ENCODE measurements around the gene JAZF1.

The JAZF1 gene

DNA sequence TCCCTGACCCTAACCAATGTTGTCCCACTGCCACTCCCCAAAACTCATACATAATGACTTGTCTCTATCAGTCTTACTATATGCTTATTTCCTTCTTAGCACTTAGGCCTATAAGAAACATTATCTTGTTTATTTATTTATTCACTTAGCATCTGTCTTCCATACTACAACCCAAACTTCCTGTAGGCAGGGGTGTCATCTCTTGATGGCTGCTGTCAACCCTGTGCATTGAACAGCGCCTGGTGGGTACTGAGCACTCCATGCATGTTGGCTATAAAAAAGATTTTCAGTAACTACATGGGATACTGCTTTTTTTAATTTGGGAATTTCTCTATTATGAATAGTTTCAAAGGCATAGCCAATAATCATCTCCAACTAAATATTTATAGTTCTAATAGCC lies 46.7 kb downstream of the JAZF1 start:
- DNase-seq: no peak

DNA sequence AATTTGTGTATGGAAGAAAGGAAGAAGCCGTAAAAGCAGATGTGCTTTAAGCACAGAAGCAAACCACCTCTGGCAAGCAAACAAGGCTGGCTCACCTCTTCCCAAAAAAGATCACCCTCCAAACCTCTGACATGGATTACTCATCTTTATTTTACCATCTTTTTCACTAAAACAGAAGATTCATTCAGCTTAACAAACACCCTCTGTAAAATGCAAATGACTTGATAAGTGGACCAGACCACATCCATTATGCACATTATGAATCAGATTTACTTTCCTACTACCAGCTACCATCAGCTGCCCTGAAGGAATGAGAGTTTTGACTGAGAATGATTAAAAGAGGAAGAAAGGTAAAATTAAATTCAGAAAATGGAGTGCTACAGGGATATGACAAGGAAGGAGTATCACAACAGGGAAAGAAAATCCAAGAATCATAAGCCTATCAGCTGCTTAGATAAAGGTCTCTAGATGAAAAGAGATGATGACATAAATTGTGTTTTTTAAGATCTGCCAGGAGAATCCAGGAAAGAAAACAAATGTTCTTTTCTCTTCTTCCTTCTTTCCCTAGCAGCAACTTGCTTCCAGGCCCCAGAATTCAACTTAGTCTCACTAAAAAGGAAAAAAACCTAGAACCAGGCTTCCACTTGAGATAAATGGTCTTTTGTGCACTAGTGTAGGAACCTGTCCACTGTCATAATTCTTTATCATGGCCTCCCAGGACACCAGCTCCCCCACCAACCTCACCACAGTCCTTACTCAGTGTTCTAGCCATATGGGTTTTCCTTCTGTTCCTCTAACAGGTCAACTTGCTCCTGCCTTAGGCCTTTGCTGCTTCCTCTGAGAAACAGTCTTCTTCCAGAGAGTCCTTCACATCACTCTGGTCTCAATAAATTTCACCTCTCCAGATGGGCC lies 47.4 kb downstream of the JAZF1 start:
- no peak for DNase-seq

DNA sequence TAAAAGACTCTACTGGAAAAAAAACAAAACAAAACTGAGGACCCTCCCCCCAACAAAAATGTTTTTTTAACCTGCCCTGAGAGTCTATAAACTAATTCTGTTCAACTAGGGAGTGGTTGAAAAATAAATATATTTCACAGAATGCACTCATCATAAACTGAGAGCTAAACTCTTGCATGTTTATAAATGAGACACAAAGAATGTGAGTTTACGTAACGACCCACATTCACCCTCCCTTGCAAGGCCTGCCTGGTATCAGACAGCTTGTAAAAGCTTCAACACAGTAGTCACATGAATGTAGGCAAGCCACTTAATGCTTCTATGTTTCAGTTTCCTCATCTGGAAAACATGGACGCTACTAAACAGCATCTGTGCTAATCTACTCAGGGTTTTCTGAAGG lies 50.3 kb downstream of the JAZF1 start:
- no peak for DNase-seq

DNA sequence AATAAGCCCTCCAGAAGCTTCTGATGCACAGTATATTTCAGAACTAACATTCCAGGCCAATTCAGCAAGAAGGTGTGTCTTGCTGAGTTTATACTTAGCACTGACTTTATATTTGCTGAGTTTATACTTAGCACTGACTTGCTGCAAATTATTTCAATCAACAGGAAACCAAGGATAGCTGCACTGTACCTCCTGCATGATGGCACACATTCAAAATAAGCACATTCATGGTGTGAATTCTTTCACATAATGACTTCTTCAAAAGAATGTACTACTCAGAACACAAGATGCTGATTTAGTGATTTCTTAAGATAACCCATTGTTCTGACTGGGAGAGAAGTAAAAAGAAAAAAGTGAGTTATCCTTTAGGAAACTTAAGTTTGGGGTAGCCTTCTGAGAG lies 52.0 kb downstream of the JAZF1 start:
- DNase-seq: no peak

DNA sequence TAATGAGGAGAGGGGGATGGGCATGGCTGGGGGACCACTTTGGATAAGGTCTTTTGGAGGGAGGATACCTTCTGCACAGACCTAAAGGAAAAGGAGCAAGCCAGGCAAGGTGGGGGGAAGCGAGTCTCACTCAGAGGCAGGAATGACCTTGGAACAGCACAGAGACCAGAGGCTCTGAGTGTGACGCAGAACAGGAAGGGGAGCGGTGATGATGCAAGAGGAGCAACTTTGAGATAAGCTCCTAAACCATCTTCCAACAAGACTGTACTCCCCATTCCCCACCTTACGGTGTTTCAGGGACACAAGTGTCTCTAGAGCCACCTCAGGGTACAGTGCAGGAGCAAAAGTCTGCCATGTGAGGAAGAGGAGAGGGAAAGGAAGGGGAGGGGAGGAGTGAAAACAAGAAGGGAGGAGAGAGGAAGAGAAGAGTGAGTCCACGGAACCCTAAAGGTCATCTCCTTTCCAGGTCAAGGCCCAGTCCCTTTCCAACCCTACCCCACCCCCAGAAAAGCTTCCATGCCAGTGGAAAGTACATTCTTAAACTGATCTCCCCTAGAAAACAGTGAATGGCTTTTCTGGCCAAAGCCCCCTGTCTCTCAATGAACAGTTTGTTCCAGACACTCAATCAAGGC lies 54.1 kb downstream of the JAZF1 start:
- DNase-seq: no peak

DNA sequence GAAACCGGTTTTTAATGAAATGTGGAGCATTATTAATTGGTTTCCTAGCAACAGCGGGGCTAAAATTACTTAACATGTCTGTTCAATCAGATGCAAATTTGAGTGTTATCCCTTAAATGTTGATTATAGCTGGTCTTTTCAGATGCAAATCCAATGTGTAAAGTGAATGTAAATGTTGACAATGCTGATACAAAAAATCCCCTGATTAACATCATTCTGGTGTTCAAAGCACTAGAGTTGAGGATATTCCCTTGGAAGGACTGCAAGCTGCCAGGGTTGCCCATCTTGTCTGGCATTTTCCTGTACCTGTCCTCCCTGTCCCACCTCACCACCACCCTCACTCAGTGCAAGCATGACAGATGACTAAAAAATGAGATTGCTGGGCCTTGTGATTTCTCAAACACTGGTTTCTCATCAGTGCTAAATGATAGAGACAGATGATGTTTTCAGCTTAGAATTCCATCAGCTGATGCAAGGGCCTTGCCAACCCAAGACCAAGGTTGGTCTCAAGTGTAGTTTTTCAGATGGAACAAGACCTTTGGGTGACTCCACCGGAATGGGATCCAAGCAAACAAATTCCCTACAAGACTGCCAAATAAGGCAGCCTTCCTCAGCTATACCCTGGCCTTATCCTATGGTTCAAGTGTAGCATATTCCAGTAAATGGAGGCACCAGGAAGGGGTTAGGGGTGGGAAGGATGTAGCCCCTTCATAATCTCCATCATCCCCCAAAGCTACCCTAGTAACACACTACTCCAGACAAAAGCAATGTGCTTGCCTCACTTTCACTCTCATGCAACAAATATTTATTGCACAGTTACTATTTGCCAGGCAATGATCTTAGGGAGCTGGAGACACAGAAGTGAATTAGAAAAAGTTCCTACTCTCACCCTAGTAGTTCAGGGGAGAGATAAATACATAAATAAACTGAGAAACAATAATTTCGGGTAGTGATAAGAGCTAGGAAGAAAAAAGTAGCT lies 54.9 kb downstream of the JAZF1 start:
- no peak for DNase-seq

DNA sequence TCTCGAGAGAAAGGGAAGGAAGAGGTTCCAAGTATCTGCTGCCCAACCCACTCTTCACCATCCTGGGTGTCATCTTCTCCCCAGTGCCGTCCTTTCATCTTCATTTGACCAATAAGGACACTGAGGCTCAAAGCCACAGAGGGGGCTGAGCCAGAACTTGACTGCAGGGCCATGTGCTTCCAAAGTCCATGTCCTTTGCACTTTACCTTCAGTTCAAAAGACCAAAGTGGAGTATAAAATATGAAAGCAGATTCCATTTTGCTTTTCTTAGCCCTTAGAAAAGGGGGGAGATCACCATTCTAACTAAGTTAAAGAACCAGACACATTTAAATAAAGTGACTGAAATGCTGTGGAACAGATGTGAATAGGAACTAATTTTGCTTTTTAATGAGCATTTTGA lies 56.2 kb downstream of the JAZF1 start:
- DNase-seq: no peak

DNA sequence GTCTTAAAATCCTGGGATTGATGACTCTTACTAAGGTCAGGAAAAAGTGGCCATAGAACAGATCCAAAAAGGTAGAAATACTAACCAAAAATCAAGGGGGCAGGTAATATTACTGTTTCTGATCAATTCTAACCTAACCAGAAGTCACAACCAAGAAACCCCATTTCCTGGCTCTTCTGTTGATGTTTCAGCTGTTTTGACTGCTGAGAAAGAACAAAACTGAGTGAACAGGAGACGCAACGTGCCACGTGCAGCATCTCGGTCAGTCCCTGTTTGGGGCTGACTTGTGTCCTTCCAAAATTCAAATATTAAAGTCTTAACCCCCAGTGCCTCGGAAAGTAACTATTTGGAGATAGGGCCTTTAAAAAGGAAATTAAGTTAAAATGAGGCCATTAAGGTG lies 56.8 kb downstream of the JAZF1 start:
- DNase-seq: no peak

DNA sequence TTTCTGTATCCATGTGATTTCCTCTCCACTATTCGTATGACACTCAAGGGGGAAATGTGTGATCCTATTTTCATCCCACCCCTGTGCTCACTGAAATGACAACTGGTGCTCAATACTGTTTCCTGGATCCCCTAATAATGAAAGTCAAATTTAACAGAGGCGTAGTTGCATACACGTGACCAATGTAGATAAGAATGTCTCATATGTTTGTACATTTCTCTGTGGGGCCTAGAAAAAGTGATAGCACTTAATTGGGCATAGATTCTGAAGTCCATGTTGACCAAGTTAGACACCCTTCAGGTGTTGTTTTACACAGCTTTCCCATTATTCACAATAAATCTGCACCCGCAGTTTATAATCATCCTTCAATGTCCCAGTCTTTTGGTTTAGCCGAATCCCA lies 59.1 kb downstream of the JAZF1 start:
- no peak for DNase-seq

DNA sequence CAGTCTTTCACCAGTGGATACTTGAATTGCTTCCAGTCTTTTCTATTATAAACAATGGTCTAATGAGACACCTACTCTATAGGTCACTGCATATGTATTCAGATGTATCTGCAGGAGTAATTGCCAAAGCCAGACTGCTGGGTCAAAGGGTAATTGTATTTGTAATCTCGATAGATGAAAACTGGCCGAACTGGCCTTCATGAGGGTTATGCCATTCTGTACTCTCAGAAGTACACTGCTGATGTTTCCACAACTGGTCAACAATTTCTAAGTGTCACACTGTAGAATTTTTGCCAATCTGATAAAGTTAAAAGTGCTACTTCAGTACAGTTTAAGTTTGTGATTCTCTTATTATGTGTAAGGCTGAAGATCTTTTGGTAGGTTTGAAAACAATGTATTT lies 64.6 kb downstream of the JAZF1 start:
- no peak for DNase-seq

DNA sequence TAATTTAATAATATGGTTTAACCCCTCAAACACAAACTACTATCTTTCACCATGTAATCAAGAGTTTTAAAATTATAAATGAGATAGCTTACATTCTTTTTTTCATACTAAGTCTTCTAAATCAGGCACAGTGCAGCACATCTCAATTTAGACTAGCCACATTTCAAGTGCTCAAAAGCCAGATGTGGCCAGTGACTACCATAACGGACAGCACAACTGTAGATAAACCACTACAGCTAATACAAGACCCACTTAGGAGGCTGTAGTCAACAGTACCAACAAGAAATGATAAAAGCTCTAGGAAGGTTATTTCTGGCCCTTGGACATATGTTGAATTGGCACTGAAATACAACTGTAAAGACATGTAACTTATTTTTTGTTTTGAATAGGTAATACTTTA lies 65.3 kb downstream of the JAZF1 start:
- DNase-seq: no peak

DNA sequence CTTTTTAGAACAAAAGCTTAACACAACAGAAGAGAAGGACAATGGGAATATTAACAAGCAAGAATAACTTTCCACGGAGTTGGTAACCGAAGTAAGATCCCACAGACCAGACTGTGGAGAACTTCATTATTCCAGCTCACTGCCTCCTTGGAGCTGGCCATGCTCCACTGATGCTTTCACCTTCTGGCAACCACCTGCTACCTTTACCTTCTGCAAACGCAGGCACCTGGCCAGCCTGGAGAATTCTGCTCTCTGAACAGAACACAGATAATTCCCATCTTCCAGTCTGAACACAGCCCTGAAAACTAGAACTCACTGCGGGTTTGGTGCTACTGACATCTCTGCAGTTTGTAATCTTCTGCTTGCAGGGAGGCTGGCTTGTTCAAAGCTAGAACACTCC lies 66.5 kb downstream of the JAZF1 start:
- no peak for DNase-seq

DNA sequence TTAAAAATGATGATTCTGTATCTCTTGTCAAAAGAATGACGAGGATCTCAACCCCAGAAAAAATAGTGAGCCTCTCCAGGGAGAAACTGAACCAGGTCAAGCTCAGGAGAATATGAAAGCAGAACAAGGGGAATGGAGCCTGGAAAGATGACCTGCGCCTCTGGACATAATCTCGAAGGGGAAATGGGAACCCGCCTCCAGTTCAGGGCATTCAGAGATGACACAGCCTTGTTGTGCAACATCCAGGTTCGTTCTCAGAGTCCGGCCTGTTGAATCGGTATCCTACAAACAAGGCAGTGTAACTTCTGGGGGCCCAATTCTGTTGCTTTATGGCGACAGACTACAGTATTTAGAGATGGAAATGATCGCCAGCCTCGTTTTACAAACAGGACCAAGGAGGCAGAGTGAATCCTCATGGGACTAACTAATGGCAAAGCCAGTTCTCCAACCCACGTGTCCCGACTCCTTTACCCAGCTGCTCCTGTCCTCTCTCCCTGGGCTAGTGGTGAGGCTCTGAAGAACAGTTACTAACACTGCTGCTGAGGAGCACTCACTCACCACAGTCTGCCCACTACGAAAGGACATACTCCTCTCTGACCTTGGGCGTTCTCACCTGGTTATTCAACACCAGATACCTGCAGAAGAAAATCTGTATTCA lies 67.6 kb downstream of the JAZF1 start:
- DNase-seq: no peak

DNA sequence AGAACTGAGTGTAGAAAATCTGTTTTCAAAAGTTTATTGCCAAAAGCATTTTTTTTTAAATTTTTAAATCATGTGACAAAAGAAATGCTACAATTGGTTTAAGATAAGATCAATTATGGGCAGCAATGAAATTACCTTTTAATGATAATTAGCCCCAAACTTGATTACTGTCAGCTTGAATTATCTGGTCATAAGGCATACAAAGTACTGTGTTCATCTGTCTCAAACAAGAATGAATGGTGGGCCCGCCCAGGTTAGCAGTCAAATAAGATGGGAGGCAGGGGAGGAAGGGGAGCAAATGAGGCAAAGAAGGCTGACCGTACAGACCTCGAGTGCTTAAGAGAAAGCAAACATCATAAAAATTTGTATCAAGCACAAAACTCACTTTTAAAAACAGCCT lies 68.1 kb downstream of the JAZF1 start:
- DNase-seq: no peak

DNA sequence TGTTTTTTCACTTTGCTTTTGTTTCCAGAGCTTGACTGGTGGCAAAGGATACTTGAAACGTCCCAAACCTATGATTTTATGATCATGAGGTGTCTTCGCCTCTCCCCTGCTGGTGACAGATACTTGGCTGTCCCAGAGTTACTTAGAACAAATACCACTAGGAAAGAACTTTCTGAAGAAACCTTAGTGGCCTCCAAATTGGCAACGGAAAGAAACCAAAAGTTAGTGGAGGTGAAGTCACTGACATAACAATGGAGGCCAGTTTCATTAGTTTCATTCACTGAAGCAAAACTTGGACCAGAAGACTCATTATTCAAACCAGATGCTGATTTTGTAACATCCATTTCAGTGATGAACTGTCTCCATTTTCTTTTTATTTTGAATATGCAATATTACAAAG lies 68.6 kb downstream of the JAZF1 start:
- no peak for DNase-seq

DNA sequence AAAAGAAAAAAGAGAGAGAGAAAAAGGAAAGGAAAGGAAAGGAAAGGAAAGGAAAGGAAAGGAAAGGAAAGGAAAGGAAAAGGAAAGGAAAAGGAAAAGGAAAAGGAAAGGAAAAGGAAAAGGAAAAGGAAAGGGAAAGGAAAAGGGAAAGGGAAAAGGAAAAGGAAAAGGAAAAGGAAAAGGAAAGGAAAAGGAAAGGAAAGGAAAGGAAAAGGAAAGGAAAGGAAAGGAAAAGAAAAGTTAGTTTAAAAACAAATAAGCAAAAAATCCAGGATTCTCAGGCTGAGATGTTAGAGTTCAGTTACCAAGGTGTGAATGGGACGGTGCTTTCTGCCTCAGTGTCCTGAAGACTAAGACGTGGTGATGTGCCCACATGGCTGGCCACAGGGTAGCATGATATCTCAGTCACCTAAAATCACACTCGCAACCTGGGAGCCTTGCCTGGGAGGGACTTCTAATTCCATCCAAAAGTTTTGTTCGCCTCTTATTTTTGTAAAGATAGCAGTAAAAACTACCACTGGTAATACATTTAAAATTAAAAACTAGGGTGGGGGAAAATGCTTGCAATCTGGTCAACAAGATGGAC lies 70.1 kb downstream of the JAZF1 start:
- no peak for DNase-seq

DNA sequence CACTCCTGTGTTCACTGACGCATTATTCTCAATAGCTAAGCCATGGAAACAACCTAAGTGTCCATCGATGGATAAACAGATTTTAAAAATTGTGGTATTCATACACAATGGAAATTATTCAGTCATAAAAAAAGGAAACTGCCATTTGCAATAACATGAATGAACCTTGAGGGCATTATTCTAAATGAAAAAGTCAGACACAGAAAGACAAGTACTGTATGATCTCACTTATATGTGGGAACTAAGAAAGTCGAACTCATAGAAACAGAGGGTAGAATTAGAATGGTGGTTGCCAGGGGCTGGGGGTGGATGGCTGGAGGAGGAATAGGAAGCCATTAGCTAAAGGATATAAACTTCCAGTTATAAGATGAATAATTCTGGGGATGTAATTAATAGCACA lies 71.8 kb downstream of the JAZF1 start:
- no peak for DNase-seq

DNA sequence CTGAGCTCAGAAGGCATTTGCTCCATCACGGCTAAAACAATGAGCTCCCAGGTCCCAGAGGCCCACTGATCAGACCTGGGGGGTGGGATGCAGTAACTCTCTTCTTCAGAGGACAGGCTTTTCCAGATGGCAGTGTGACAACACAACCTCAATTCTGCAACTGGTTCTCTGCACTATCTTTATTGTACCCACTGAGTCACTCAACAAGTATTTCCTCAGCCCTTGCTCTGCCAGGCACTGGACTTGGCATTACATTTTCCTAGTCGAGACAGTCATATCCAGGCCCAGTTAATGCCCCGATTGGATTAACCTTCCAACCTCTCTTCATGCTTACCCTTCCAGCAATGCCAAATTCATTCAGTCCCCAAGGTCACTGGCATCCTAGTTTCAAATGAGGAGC lies 72.6 kb downstream of the JAZF1 start:
- DNase-seq: no peak

DNA sequence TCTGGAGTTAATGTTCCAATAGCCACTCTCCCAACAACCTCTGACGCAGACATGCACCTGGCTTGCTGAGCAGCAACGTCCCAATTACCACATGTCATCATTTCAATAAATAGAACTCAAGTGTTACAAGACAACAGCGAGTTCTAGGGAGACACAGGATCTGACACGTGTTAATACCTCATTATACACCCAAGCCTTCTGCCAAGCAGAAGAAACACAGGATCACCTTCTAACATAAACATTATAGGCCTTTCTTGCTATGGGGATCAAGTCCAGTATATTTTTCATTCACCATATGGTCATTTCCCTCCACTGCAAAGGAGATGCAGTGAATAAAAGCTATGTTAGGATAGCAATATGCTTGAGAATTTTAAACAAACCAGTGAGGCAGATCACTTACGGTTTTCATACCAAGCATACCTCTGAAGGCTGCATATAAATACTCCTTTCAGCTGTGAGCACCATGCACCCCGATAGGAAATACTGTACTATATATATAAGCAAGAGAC lies 74.2 kb downstream of the JAZF1 start:
- no peak for DNase-seq

DNA sequence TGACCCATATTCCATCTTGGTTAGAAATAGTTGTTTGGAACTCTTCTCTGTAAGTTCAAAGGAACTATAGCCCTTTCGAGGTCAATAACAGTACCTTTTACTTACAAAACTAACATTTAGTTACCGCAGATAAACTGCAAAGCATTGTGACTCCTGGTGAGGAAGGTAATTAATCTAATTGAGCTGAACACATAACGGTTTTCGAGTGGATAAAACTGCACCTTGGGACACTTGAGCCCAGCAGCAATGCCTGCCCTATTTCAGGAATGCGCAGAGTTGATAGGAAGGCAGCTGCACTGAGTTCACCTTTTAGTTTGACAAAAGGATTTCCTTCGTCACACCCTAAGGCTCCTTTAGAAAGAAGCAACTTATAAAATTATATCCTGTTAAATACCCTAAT lies 75.4 kb downstream of the JAZF1 start:
- DNase-seq: no peak

DNA sequence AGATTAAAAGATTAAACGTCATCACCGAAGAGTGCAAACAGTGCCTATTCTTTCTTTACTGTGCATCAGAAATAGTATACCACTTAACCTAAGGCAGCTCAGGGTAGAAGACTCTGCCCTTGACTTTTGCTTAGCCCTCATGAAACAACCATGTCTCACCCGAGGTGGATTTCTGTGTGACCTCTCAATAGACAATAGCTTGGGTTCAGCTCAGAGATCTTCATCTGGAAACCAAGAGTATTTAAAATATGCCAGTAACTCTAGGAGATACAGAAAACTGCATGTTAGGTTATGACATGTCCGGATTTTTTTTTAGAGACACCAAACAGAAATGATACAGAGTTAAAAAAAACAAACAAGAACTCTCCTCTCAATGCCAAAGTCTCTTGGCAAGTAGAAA lies 75.8 kb downstream of the JAZF1 start:
- DNase-seq: no peak

DNA sequence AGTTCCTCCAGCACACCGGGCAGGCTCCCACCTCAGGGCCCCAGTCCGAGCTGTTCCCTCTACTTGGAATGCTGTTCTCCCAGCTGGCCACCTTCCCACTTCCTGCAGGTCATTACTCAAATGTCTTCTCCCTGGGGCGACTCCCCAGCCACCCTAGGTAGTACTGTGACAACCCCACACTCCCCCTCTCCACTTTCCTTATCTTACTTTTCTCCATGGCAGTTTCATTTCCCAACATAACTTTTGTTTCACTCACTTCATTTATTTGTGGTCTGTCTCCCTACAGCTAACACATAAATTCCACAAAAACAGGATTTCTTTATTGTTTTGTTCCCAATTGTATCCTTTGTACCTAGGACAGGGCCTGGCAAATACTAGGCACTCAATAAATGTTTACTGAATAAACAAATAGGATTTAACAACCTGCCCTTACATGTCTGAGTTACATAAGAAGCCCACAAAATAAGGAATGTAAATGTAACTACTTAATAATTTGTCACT lies 76.5 kb downstream of the JAZF1 start:
- DNase-seq: no peak

Data from NCI-H446 (cell line).